Loucy (cell line): Measurements from ENCODE around the gene TSR1.

Experiments
- H2AFZ ChIP-seq: fragments of 200-600 bp; sonication (generic); 2 replicates; pipeline ENCODE4 v1.6.0; 2016; ENCODE audit warnings: antibody characterized with exemption, mild to moderate bottlenecking, low read length, moderate library complexity
- H3F3A ChIP-seq: fragments of 200-600 bp; 2 replicates; pipeline ENCODE4 v1.6.0; 2016; ENCODE audit warnings: antibody characterized with exemption, low read depth, mild to moderate bottlenecking
- H3K27me3 ChIP-seq: fragments of 200-600 bp; sonication (generic); 2 replicates; pipeline ENCODE4 v1.6.1; 2014; ENCODE audit warnings: low read length, mild to moderate bottlenecking; ENCODE audit not compliant: insufficient read depth, poor library complexity, severe bottlenecking
- H3K36me3 ChIP-seq: fragments of 200-600 bp; sonication (generic); 2 replicates; pipeline ENCODE4 v1.6.1; 2016; ENCODE audit warnings: low read length; ENCODE audit not compliant: insufficient read depth
- H3K4me1 ChIP-seq: fragments of 200-600 bp; sonication (generic); 2 replicates; pipeline ENCODE4 v1.5.1; 2014; ENCODE audit warnings: low read length, mild to moderate bottlenecking; ENCODE audit not compliant: insufficient read depth, poor library complexity, severe bottlenecking
- H3K4me2 ChIP-seq: fragments of 200-600 bp; sonication (generic); 2 replicates; pipeline ENCODE4 v1.6.0; 2014; ENCODE audit warnings: antibody characterized with exemption, low read length, low read depth, mild to moderate bottlenecking; ENCODE audit not compliant: poor library complexity, severe bottlenecking
- H3K4me3 ChIP-seq: fragments of 200-600 bp; sonication (generic); 2 replicates; pipeline ENCODE4 v1.5.1; 2014; ENCODE audit warnings: low read length, mild to moderate bottlenecking, mixed read lengths; ENCODE audit not compliant: poor library complexity, severe bottlenecking
- H3K79me2 ChIP-seq: fragments of 200-600 bp; sonication (generic); 2 replicates; pipeline ENCODE4 v1.6.1; 2014; ENCODE audit warnings: low read length; ENCODE audit not compliant: insufficient read depth
- H3K9ac ChIP-seq: fragments of 200-600 bp; sonication (generic); 2 replicates; pipeline ENCODE4 v1.6.0; 2014; ENCODE audit warnings: mild to moderate bottlenecking, low read depth, low read length, moderate library complexity; ENCODE audit not compliant: poor library complexity, severe bottlenecking
- H3K9me2 ChIP-seq: fragments of 200-600 bp; sonication (generic); replicated peaks from 2 replicates; pipeline ENCODE4 v1.6.1; 2016; ENCODE audit warnings: low read depth, low read length, mixed read lengths
- H3K9me3 ChIP-seq: fragments of 200-600 bp; sonication (generic); 2 replicates; pipeline ENCODE4 v1.6.1; 2014; ENCODE audit warnings: mild to moderate bottlenecking, antibody characterized with exemption, low read length, low read depth; ENCODE audit not compliant: insufficient read depth
- H4K20me1 ChIP-seq: fragments of 200-600 bp; sonication (generic); 2 replicates; pipeline ENCODE4 v1.6.0; 2014; ENCODE audit warnings: antibody characterized with exemption, low read length, mild to moderate bottlenecking; ENCODE audit not compliant: insufficient read depth, poor library complexity, severe bottlenecking
- EZH2phosphoT487 ChIP-seq: fragments of 200-600 bp; IDR thresholded peaks from 2 replicates; pipeline ENCODE4 v1.6.1; 2018; ENCODE audit warnings: antibody characterized with exemption, mild to moderate bottlenecking, moderate library complexity, borderline replicate concordance
- TF ChIP-seq, protein P1 (sequence below): fragments of 200-600 bp; sonication (generic); conservative IDR thresholded peaks from 2 replicates; pipeline ENCODE4 v1.5.1; 2014; ENCODE audit warnings: mild to moderate bottlenecking, antibody characterized with exemption, low read length

The TSR1 gene

DNA sequence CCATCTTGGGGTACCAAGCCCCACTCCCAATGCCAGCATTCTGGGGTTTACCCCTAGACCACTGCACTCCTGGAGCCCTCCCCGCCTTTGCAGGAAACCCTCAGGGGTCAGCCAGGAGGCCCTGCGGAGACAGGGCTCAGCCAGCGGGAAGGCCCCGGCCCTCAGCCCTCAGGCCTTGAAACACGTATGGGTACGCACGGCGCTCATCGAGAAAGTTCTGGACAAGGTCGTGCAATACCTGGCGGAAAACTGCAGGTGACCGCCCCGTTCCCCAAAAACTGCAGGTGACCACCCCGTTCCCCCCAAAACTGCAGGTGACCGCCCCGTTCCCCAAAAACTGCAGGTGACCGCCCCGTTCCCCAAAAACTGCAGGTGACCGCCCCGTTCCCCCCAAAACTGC, 25.8 kb upstream of the TSR1 start:
- no peak overlapping the region for H2AFZ ChIP-seq
- H3K27me3 ChIP-seq: no peaks in the 10 kb centered on the region
- H3K4me1 ChIP-seq: no peaks in the 10 kb centered on the region
- no peak overlapping the region for H3K9ac ChIP-seq
- no peak for TF ChIP-seq EZH2phosphoT487
- TF ChIP-seq, protein P1, sequence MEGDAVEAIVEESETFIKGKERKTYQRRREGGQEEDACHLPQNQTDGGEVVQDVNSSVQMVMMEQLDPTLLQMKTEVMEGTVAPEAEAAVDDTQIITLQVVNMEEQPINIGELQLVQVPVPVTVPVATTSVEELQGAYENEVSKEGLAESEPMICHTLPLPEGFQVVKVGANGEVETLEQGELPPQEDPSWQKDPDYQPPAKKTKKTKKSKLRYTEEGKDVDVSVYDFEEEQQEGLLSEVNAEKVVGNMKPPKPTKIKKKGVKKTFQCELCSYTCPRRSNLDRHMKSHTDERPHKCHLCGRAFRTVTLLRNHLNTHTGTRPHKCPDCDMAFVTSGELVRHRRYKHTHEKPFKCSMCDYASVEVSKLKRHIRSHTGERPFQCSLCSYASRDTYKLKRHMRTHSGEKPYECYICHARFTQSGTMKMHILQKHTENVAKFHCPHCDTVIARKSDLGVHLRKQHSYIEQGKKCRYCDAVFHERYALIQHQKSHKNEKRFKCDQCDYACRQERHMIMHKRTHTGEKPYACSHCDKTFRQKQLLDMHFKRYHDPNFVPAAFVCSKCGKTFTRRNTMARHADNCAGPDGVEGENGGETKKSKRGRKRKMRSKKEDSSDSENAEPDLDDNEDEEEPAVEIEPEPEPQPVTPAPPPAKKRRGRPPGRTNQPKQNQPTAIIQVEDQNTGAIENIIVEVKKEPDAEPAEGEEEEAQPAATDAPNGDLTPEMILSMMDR: no peak
- no peaks in the 10 kb centered on the region for H4K20me1 ChIP-seq
- no peaks in the 10 kb centered on the region for H3K9me2 ChIP-seq
- H3K9me3 ChIP-seq: no peaks in the 10 kb centered on the region
- H3F3A ChIP-seq: no peaks in the 10 kb centered on the region
- no peak overlapping the region for H3K4me2 ChIP-seq
- no peaks in the 10 kb centered on the region for H3K79me2 ChIP-seq
- H3K36me3 ChIP-seq: peaks cover 6% of the 10 kb centered on the region; the same call in 1 of the 2 replicates
- no peak overlapping the region for H3K4me3 ChIP-seq

DNA sequence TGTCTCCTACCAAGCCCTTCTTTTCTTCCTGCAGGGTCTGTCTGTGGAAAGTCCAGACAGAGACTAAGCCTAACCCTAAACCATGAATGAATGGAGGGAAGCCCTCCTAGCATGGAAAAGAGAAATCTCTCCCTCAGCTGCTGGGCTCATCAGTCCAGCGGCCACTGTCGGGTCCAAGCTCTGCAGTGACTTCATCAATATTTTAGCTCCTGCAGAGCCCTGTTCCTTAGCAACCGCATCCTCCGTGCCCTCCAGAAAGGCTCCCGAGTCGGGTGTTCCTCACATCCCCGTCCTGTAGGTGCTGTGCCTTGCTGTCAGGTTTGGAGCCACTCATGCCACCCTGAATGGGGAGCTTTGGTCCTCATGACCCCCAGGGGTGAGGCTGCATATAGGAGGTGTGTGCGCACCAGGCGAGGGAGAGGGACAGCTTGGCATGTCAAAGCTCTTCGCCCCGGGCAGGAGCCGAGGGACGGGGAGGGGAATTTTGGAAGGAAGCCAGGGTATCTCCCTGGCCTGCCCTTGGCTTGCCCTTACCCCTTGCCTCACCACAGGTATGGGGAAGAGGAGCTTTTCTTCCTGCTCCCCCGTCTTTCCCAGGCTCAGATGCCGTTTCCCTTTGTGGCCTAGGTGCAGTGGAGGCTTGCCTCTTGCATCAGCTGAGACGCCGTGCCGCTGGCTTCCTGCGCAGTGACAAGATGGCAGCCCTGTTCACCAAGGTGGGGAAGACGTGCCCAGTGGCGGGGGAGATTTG, 24.9 kb upstream of the TSR1 start:
- no peaks in the 10 kb centered on the region for H3K79me2 ChIP-seq
- no peak overlapping the region for H3K4me2 ChIP-seq
- no peaks in the 10 kb centered on the region for H3K9me3 ChIP-seq
- TF ChIP-seq, protein P1: no peak
- TF ChIP-seq EZH2phosphoT487: no peak
- no peaks in the 10 kb centered on the region for H3K9me2 ChIP-seq
- no peaks in the 10 kb centered on the region for H3K27me3 ChIP-seq
- H3K36me3 ChIP-seq: peaks cover 6% of the 10 kb centered on the region; the same call in 1 of the 2 replicates
- no peak overlapping the region for H3K9ac ChIP-seq
- no peaks in the 10 kb centered on the region for H4K20me1 ChIP-seq
- H3K4me3 ChIP-seq: no peak overlapping the region
- no peak overlapping the region for H2AFZ ChIP-seq
- no peaks in the 10 kb centered on the region for H3K4me1 ChIP-seq
- H3F3A ChIP-seq: no peaks in the 10 kb centered on the region

DNA sequence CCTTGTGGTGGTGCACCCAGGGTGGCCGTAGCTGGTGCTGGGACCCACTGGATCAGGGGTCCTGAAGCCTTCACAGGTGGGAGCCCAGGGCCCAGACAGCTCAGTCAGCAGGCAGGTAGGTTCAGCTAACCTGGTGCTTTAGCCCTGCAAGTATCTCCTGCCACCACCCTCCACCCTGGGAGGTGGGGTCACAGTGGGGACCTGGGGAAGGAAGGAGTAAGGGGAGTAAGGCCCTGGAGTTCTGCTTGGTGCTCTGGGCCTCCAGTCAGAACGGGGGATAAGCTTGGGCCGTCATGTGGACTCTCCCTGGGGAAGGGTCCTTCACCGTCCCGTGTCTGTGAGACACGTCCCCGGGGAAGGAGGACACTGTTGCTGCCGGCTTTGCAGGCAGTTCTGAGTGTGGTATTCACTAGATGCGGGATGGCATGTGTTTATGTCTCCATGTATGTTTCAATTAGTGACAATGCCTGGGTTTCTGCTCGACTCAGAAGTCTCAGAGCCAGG, 21.7 kb upstream of the TSR1 start:
- Histone ChIP-seq H3K79me2 (no peaks in the 10 kb centered on the region), H2AFZ (no peak overlapping the region), H3K4me1 (no peaks in the 10 kb centered on the region), H3K36me3 (no peaks in the 10 kb centered on the region), H3K9me2 (no peaks in the 10 kb centered on the region), H3F3A (peaks cover 8% of the 10 kb centered on the region; the same call in 1 of the 2 replicates), H3K9me3 (no peaks in the 10 kb centered on the region), H3K4me3 (no peak overlapping the region), H3K4me2 (no peak overlapping the region), H4K20me1 (no peaks in the 10 kb centered on the region), H3K27me3 (no peaks in the 10 kb centered on the region), H3K9ac (no peak overlapping the region)
- no peak for TF ChIP-seq EZH2phosphoT487
- TF ChIP-seq, protein P1: no peak
